NCI-H69 (cell line): Measurements from ENCODE around the gene LRRTM3.

Experiments
- DNase-seq: peaks from one replicate; lab custom pipeline; 2025; lab: John Stamatoyannopoulos, UW

The LRRTM3 gene

GRCh38 chr10:66925896-66926715 lies at the start of gene LRRTM3:
LRRTM3 (plus strand) TSS chr10:66926036.
- peak; percentile 90 for DNase-seq

DNA sequence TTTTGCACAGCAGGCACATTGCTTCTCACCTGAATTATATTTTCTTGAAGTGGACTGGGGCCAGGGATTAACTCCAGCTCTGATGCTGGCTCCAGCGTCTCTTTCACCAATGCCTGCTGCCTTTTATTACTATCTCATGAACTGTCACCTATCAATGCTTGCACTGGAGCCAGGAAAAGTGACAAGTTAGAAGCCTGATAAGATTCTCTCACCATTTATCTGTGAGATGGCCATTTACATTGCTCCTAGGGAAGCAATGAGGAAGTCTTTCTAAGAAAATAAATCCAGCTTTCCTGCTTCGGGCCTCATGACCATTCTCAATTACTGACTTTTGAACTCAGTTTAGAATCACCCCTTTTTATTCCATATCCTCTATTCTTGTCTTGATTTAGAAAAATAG lies 48.5 kb upstream of the LRRTM3 start:
- DNase-seq, result no peak

DNA sequence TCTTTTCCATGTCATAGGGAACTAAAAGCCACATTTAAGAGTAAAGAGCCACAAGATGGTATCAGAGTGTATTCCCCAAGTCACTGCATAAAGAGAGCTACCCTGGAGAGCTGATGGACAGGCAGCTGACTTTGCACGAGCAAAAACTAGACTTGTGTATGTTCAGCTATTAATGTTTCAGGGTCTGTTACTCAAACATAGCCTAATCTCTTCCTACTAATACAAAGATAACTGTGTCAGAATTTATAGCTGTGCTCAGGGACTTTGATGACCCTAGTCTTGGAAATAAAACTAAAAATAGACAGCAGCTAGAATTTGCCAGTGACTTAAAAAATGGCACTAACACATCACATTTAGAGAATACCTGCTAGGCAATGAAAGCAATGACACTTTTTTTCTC lies 45.5 kb upstream of the LRRTM3 start:
- no peak for DNase-seq

DNA sequence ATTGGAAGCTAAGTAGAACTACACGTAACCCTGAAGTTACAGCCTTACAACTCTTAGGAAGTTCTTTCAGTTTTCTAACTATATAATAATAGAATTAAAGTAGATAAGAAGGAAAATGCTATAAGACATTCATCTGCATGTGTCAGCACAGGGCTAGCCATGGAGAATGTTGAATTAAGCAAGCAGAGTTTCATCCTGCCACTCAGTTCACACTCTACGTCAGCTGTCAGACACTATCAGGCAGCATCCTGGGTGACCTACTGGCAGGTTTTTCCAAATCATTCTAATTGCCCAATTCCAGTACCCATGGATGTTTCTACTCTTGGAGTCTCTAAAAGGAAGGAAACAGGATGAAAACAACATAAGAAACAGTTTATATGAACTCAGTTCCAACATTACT lies 45.0 kb upstream of the LRRTM3 start:
- DNase-seq, result no peak

DNA sequence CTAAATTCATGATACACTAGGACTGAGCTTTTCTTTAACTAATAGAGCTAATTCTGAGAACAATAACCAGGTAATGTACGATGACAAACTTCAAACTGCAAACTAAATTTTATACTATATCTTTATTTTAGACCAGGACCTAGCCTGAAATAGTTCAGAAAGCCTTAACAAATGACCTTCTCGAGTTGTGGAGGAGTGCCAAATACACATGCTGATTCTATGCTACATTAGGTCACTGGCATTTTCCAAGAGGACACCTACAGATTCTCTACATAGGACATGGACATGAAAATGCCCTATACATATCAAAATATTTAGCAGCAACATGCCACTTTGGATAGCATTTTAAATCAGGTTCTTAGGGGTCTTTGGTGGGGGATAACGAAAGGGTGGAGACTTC lies 44.0 kb upstream of the LRRTM3 start:
- DNase-seq, result no peak

GRCh38 chr10:66882271-66882670 lies 43.6 kb upstream of the LRRTM3 start:
- DNase-seq, result no peak

GRCh38 chr10:66886848-66887247 lies 39.0 kb upstream of the LRRTM3 start:
- no peak for DNase-seq

GRCh38 chr10:66888237-66888636 lies 37.6 kb upstream of the LRRTM3 start:
- DNase-seq, result no peak

DNA sequence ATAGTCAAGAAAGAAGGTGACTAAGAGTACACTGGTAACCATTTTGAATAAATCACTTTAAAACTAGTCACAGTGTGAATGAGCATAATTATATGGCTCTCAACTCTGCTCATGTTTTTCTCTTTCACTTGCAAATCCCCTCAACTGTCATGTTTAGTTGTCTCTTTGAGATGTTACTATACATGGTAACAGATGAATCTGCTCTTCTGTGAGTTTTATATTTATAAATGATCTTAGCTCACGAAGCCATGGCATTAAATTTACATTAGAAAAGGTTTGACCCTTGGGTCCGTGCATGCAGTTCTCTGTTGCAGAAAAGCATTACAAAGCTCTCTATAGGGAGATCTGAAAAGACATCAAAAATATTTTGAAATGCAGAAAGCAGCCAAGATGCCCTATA lies 33.0 kb upstream of the LRRTM3 start:
- no peak for DNase-seq

- DNase-seq, result no peak
Measured at GRCh38 chr10:66910671-66911070, 15.2 kb upstream of the LRRTM3 start.

- no peak for DNase-seq
Measured at GRCh38 chr10:66916030-66916429, 9.8 kb upstream of the LRRTM3 start.

- no peak for DNase-seq
Measured at GRCh38 chr10:66917104-66917503, 8.7 kb upstream of the LRRTM3 start.

GRCh38 chr10:66919248-66919647 lies 6.6 kb upstream of the LRRTM3 start:
- no peak for DNase-seq

- DNase-seq, result no peak
Measured at GRCh38 chr10:66924674-66925345, 1.0 kb upstream of the LRRTM3 start.

GRCh38 chr10:66925373-66925772 lies 463 bp upstream of the LRRTM3 start:
- DNase-seq, result no peak

DNA sequence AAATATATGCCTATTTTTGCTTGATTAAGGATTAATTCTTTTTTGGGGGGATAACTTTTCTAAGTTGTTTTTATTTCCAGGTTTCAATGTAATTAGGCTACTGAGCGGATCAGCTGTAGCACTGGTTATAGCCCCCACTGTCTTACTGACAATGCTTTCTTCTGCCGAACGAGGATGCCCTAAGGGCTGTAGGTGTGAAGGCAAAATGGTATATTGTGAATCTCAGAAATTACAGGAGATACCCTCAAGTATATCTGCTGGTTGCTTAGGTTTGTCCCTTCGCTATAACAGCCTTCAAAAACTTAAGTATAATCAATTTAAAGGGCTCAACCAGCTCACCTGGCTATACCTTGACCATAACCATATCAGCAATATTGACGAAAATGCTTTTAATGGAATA lies 1.0 kb downstream of the LRRTM3 start:
- DNase-seq, result no peak

DNA sequence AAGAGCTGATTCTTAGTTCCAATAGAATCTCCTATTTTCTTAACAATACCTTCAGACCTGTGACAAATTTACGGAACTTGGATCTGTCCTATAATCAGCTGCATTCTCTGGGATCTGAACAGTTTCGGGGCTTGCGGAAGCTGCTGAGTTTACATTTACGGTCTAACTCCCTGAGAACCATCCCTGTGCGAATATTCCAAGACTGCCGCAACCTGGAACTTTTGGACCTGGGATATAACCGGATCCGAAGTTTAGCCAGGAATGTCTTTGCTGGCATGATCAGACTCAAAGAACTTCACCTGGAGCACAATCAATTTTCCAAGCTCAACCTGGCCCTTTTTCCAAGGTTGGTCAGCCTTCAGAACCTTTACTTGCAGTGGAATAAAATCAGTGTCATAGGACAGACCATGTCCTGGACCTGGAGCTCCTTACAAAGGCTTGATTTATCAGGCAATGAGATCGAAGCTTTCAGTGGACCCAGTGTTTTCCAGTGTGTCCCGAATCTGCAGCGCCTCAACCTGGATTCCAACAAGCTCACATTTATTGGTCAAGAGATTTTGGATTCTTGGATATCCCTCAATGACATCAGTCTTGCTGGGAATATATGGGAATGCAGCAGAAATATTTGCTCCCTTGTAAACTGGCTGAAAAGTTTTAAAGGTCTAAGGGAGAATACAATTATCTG lies 1.6 kb downstream of the LRRTM3 start:
- DNase-seq, result peak; percentile 12

DNA sequence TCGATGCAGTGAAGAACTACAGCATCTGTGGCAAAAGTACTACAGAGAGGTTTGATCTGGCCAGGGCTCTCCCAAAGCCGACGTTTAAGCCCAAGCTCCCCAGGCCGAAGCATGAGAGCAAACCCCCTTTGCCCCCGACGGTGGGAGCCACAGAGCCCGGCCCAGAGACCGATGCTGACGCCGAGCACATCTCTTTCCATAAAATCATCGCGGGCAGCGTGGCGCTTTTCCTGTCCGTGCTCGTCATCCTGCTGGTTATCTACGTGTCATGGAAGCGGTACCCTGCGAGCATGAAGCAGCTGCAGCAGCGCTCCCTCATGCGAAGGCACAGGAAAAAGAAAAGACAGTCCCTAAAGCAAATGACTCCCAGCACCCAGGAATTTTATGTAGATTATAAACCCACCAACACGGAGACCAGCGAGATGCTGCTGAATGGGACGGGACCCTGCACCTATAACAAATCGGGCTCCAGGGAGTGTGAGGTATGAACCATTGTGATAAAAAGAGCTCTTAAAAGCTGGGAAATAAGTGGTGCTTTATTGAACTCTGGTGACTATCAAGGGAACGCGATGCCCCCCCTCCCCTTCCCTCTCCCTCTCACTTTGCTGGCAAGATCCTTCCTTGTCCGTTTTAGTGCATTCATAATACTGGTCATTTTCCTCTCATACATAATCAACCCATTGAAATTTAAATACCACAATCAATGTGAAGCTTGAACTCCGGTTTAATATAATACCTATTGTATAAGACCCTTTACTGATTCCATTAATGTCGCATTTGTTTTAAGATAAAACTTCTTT lies 2.3 kb downstream of the LRRTM3 start:
- peak; percentile 68 for DNase-seq

DNA sequence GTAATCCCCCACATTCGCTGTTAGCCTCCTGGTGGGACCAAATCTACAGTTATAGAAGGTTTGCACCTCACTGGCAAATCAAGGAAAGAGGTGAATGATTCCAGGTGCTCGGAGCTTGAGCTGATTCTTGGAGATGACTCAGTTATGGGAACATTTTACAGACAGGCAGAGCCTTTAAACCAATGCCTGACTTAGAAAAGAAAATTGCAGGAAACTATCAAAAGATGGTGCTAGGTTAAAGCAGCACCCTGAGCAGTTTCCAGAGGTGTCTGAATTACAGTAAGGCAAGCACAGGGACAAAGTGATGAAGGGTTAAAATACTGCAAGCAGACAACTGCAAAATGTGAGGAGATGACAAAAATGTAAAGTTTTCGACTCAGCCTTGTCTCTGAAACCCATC lies 2.9 kb downstream of the LRRTM3 start:
- DNase-seq, result peak; percentile 24

GRCh38 chr10:66929375-66929774 lies 3.5 kb downstream of the LRRTM3 start:
- peak; percentile 17 for DNase-seq

DNA sequence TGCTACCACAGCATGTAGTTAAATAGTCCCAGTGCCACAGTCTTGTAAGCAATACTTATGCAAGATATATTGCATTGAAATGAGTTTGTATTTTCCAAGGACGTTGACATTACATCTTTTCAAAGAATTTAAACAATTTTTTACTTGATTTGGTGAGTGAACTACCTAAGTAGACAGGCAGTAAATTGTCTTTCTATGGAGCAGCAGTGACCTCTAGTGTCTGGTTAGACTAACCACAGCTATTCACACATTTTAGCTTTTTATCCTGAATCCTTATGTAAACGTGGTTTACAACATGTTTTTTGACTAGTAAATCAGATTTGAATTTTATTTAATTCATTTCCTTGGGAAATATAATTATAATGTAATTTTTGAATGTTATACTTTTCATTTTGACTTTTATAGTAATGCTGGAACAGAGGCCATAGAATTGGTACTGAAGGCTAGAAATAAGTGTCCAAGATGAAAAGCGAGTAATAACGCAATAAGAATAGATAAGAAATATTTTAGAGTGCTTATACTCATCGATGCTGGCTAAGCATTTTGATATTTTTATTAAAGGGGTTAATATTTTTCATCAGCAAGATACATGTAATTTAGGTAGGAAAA lies 5.6 kb downstream of the LRRTM3 start:
- DNase-seq, result peak; percentile 57

DNA sequence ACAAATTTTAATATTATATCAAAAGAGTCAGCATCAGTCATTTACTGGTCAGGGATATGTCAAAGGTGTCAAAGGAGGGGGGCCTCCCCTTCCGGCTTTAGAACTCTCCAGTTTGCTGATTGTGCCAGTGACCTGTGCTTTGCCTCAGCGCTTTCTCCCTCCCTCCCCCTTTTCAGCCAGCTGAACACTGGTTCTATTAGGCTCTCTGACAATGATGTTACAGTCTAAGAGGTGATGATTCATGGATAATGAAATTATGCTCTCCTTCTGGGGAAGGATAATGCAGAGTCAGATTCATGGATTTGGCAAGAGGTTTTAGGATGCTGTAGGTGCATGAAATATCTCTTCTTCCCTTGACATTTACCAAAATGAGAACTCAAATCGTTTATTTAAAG lies 6.1 kb downstream of the LRRTM3 start:
- DNase-seq, result peak; percentile 40
